Endothelial cell of umbilical vein (primary cell): ENCODE results near the gene CEP128. TPM values are rescaled to one million over a fixed set of nuclear protein-coding genes. Genes with fewer than 3 reads are reported as not detected.

Source experiments
- BruUV-seq: library from RNA; stranded (reverse); fragments of 400-500 nt; replicated peaks from 2 replicates; lab custom pipeline; 2021; lab: Mats Ljungman, UMichigan
- CTCF ChIA-PET: fragments of 300-600, 350-600 bp; sonication (Branson Sonifier 250); formaldehyde crosslinking; loops from one replicate; lab custom pipeline; 2021; ENCODE audit warnings: antibody characterized with exemption, inconsistent platforms; lab: Charles Lee
- POLR2A ChIA-PET: fragments of 300-600, 350-600 bp; sonication (Branson Sonifier 250); formaldehyde crosslinking; loops from one replicate; lab custom pipeline; 2021; ENCODE audit warnings: antibody characterized with exemption, inconsistent platforms; lab: Charles Lee
- DNase-seq: peaks from one replicate; pipeline ENCODE4 v3.0.0-alpha.2; 2011; ENCODE audit warnings: low read depth, low spot score
- FAIRE-seq: peaks from 2 replicates; lab custom pipeline; 2011; peaks lifted over from hg19 to GRCh38; lab: Jason Lieb, UNC
- H2AFZ ChIP-seq: 2 replicates; pipeline ENCODE4 v1.6.0; 2012; ENCODE audit warnings: low read depth, low read length, control low read depth, inconsistent platforms
- H3K27ac ChIP-seq: 2 replicates; pipeline ENCODE4 v1.5.1; 2011; ENCODE audit warnings: low read depth, mild to moderate bottlenecking, control low read depth, low read length, moderate library complexity; ENCODE audit not compliant: insufficient read depth
- H3K27me3 ChIP-seq, 2 experiments: 2 replicates each; pipeline versions ENCODE4 v1.6.0 to v1.6.1; 2011; ENCODE audit warnings: low read length in 2 of 2, mixed read lengths in 1 of 2; ENCODE audit not compliant: control insufficient read depth in 2 of 2, insufficient read depth in 2 of 2
- H3K36me3 ChIP-seq, 2 experiments: 2 replicates in 1 of 2; 3 replicates in 1 of 2; pipeline ENCODE4 v1.5.1; 2011; ENCODE audit warnings: low read length in 2 of 2, mild to moderate bottlenecking in 1 of 2, moderate library complexity in 1 of 2; ENCODE audit not compliant: control insufficient read depth in 2 of 2, insufficient read depth in 2 of 2; ENCODE audit errors: extremely low read depth in 1 of 2
- H3K4me1 ChIP-seq: 3 replicates; pipeline ENCODE4 v1.5.1; 2011; ENCODE audit warnings: mild to moderate bottlenecking, low read length; ENCODE audit not compliant: control insufficient read depth, insufficient read depth; ENCODE audit errors: extremely low read depth
- H3K4me2 ChIP-seq: 2 replicates; pipeline ENCODE4 v1.6.1; 2011; ENCODE audit warnings: low read length, control low read depth, mixed read lengths; ENCODE audit not compliant: insufficient read depth
- H3K4me3 ChIP-seq, 3 experiments: fragments of 200-600 bp in 1 of 3; sonication (generic), shearing (Covaris generic) in 1 of 3; replicated peaks in 1 of 3; 2 replicates each; pipeline ENCODE4 v1.5.1; 2011 to 2016; ENCODE audit warnings: control low read depth in 3 of 3, low read length in 3 of 3, mild to moderate bottlenecking in 2 of 3, inconsistent platforms in 1 of 3, low read depth in 1 of 3, moderate library complexity in 1 of 3; ENCODE audit not compliant: insufficient read depth in 1 of 3
- H3K79me2 ChIP-seq: 2 replicates; pipeline ENCODE4 v1.6.0; 2012; ENCODE audit warnings: low read length, inconsistent platforms; ENCODE audit not compliant: control insufficient read depth, insufficient read depth
- H3K9ac ChIP-seq: replicated peaks from 2 replicates; pipeline ENCODE3; 2011; ENCODE audit warnings: low read length, control low read depth; ENCODE audit not compliant: insufficient read depth; ENCODE audit errors: extremely low read depth
- H3K9me1 ChIP-seq: replicated peaks from 3 replicates; pipeline ENCODE4 v1.6.0; 2011; ENCODE audit warnings: mild to moderate bottlenecking, low read length; ENCODE audit not compliant: control insufficient read depth, insufficient read depth; ENCODE audit errors: extremely low read depth
- H3K9me3 ChIP-seq: replicated peaks from 2 replicates; pipeline ENCODE4 v1.5.1; 2012; ENCODE audit warnings: low read length, inconsistent platforms; ENCODE audit not compliant: control insufficient read depth, insufficient read depth
- H4K20me1 ChIP-seq: replicated peaks from 2 replicates; pipeline ENCODE3; 2011; ENCODE audit warnings: mild to moderate bottlenecking, low read length; ENCODE audit not compliant: control insufficient read depth, insufficient read depth; ENCODE audit errors: extremely low read depth
- EZH2 ChIP-seq: IDR thresholded peaks from 2 replicates; pipeline ENCODE4 v1.6.1; 2012; ENCODE audit warnings: borderline replicate concordance, low read depth, mild to moderate bottlenecking, moderate library complexity, low read length, inconsistent platforms; ENCODE audit not compliant: severe bottlenecking
- FOS ChIP-seq: IDR thresholded peaks from 2 replicates; pipeline ENCODE4 v1.6.1; 2011; ENCODE audit warnings: mild to moderate bottlenecking, low read length, moderate library complexity, borderline replicate concordance; ENCODE audit not compliant: insufficient read depth
- GATA2 ChIP-seq: IDR thresholded peaks from 2 replicates; pipeline ENCODE4 v1.7.0; 2011; ENCODE audit warnings: low read depth, mild to moderate bottlenecking, moderate library complexity, mixed read lengths, low read length; ENCODE audit not compliant: insufficient read length, insufficient read depth
- JUN ChIP-seq: IDR thresholded peaks from 2 replicates; pipeline ENCODE4 v1.6.1; 2011; ENCODE audit warnings: borderline replicate concordance, low read depth; ENCODE audit not compliant: insufficient read length, insufficient read depth
- MAX ChIP-seq: IDR thresholded peaks from 2 replicates; pipeline ENCODE4 v1.6.1; 2011; ENCODE audit not compliant: insufficient read depth, insufficient read length
- MYC ChIP-seq: IDR thresholded peaks from one replicate; pipeline ENCODE4 v1.6.1; 2011; ENCODE audit warnings: mild to moderate bottlenecking, low read depth, low read length
- POLR2A ChIP-seq: IDR thresholded peaks from 2 replicates; pipeline ENCODE4 v1.6.1; 2012; ENCODE audit warnings: low read depth, mild to moderate bottlenecking, control low read depth, low read length
- POLR2AphosphoS5 ChIP-seq: IDR thresholded peaks from 2 replicates; pipeline ENCODE4 v1.6.1; 2012; ENCODE audit warnings: low read depth, mild to moderate bottlenecking, control low read depth, low read length, moderate library complexity; ENCODE audit not compliant: insufficient read depth
- dilution Hi-C: fragments of 300-500 bp; cut with MboI; formaldehyde crosslinking; loops from one replicate; pipeline ENCODE4 v1.15.0; 2019; ENCODE audit warnings: low sequenced_read_pairs; ENCODE audit not compliant: extremely low pct_ligation_motif_present
- intact Hi-C: fragments of 100-400 bp; cut with micrococcal nuclease; formaldehyde crosslinking; loops from one replicate; pipeline ENCODE4 v1.10.0; 2022
- polyA plus RNA-seq, 4 experiments: library from polyadenylated mRNA; depleted of rRNA in 3 of 4; stranded (reverse) in 3 of 4; unstranded in 1 of 4; fragments of >200 nt; gene quantifications; 2 replicates each; pipeline versions ENCODE4 v1.2.1 to v1.2.3, GENCODE V29; 2011 to 2012; ENCODE audit warnings: missing spikeins in 1 of 4
- total RNA-seq: library from RNA; stranded (reverse); gene quantifications from 2 replicates; pipeline ENCODE4 v1.2.3, GENCODE V29; 2021
- TF ChIP-seq, protein P1 (sequence below), 2 donors: IDR thresholded peaks; 1 replicate in 1 of 2; 2 replicates in 1 of 2; pipeline ENCODE4 v1.5.1; 2011; ENCODE audit warnings: low read length in 2 of 2, mild to moderate bottlenecking in 2 of 2, moderate library complexity in 2 of 2, control low read depth in 1 of 2, inconsistent platforms in 1 of 2, low read depth in 1 of 2; ENCODE audit not compliant: insufficient read depth in 1 of 2; ENCODE audit errors: extremely low read depth in 1 of 2

Gene CEP128
- total and polyA plus RNA-seq, 2 donors (not counting 3 experiments of a cell fraction or from before 2014, with no cell fraction given), result 0.91 to 23.7 TPM

GRCh38 chr14:80483331-80483730, 458.2 kb downstream of the CEP128 start:
- H3K36me3 ChIP-seq, result no peaks in the 10 kb centered on the region
- TF ChIP-seq, protein P1, sequence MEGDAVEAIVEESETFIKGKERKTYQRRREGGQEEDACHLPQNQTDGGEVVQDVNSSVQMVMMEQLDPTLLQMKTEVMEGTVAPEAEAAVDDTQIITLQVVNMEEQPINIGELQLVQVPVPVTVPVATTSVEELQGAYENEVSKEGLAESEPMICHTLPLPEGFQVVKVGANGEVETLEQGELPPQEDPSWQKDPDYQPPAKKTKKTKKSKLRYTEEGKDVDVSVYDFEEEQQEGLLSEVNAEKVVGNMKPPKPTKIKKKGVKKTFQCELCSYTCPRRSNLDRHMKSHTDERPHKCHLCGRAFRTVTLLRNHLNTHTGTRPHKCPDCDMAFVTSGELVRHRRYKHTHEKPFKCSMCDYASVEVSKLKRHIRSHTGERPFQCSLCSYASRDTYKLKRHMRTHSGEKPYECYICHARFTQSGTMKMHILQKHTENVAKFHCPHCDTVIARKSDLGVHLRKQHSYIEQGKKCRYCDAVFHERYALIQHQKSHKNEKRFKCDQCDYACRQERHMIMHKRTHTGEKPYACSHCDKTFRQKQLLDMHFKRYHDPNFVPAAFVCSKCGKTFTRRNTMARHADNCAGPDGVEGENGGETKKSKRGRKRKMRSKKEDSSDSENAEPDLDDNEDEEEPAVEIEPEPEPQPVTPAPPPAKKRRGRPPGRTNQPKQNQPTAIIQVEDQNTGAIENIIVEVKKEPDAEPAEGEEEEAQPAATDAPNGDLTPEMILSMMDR (IDR thresholded peaks at IDR 0.05; ENCODE audit: extremely low read depth in 1 of 2, insufficient read depth in 1 of 2, low read depth in 1 of 2, low read length in 2 of 2), result no peak
- no peak for TF ChIP-seq MAX
- no peak for TF ChIP-seq POLR2AphosphoS5
- no peak for TF ChIP-seq MYC
- TF ChIP-seq JUN, result no peak
- no peak for TF ChIP-seq GATA2
- no peak for TF ChIP-seq POLR2A
- TF ChIP-seq FOS, result no peak
- no peak for TF ChIP-seq EZH2

More at GRCh38 chr14:80483331-80483730, 458.2 kb downstream of the CEP128 start:
- H3K27me3 ChIP-seq, result no peaks in the 10 kb centered on the region
- no peak overlapping the region for H3K4me2 ChIP-seq
- H3K9ac ChIP-seq, result no peak overlapping the region
- H3K9me1 ChIP-seq, result no peaks in the 10 kb centered on the region
- H3K4me3 ChIP-seq, result no peak overlapping the region
- no peaks in the 10 kb centered on the region for H3K9me3 ChIP-seq
- no peaks in the 10 kb centered on the region for H3K79me2 ChIP-seq
- ChIA-PET CTCF (interaction anchor here (0.6 to 1.3 kb wide), 2 partner anchors 10 to 271 kb away, joined by 3 to 4 read pairs; no protein-coding TSS in a partner anchor), POLR2A (no interaction called here)
- FAIRE-seq, result no peak
- DNase-seq, result no peak
- no peak overlapping the region for H2AFZ ChIP-seq
- no TSS peak for BruUV-seq
- dilution Hi-C loops (no loop called here), intact Hi-C loops (no loop called here)
- H3K27ac ChIP-seq, result no peak overlapping the region
- no peaks in the 10 kb centered on the region for H3K4me1 ChIP-seq
- H4K20me1 ChIP-seq, result no peaks in the 10 kb centered on the region
